Adipocyte (in vitro differentiated cells): ENCODE results near the gene FBLN7.
"Not testable (repeated sequence)": the region's sequence is repeated elsewhere in the genome, so short reads cannot be mapped to it uniquely, and the experiment has no call there.

ENCODE experiments used
- DNase-seq: peaks from one replicate; pipeline ENCODE4 v3.0.0-alpha.2; 2015; ENCODE audit warnings: low read depth
- H3K27me3 ChIP-seq: replicated peaks from 2 replicates; pipeline ENCODE4 v1.7.0; 2013; ENCODE audit warnings: mild to moderate bottlenecking, low read length, moderate library complexity; ENCODE audit not compliant: control insufficient read depth, insufficient read depth
- H3K36me3 ChIP-seq: 2 replicates; pipeline ENCODE4 v1.7.0; 2013; ENCODE audit warnings: low read length, mild to moderate bottlenecking, moderate library complexity; ENCODE audit not compliant: control insufficient read depth, insufficient read depth, severe bottlenecking
- H3K4me1 ChIP-seq: 2 replicates; pipeline ENCODE4 v1.7.0; 2013; ENCODE audit warnings: mild to moderate bottlenecking, low read length, moderate library complexity; ENCODE audit not compliant: control insufficient read depth, insufficient read depth
- H3K4me3 ChIP-seq: 2 replicates; pipeline ENCODE4 v1.7.0; 2013; ENCODE audit warnings: mild to moderate bottlenecking, low read length, moderate library complexity
- H3K9ac ChIP-seq: 2 replicates; pipeline ENCODE4 v1.7.0; 2013; ENCODE audit warnings: mild to moderate bottlenecking, low read length, moderate library complexity
- H3K9me3 ChIP-seq: 2 replicates; pipeline ENCODE4 v1.7.0; 2013; ENCODE audit warnings: mild to moderate bottlenecking, low read length, moderate library complexity; ENCODE audit not compliant: control insufficient read depth

Gene FBLN7

GRCh38 chr2:112121682-112122254 is 16.4 kb upstream of the FBLN7 start:
- DNase-seq: peak; percentile 86
- peak overlapping the region; percentile 30 for H3K9ac ChIP-seq

GRCh38 chr2:112129060-112129459 is 9.1 kb upstream of the FBLN7 start:
- no peaks in the 10 kb centered on the region for H3K36me3 ChIP-seq

More at GRCh38 chr2:112121682-112122254, 16.4 kb upstream of the FBLN7 start:
- Histone ChIP-seq H3K4me1 (peaks cover 7% of the 10 kb centered on the region), H3K4me3 (no peak overlapping the region), H3K36me3 (peaks cover 29% of the 10 kb centered on the region), H3K9me3 (peaks cover 4% of the 10 kb centered on the region), H3K27me3 (no peaks in the 10 kb centered on the region)

GRCh38 chr2:112133344-112133743 is 4.8 kb upstream of the FBLN7 start:
- Histone ChIP-seq H3K4me3 (no peak overlapping the region), H3K4me1 (peaks cover 2% of the 10 kb centered on the region), H3K9me3 (no peaks in the 10 kb centered on the region), H3K36me3 (no peaks in the 10 kb centered on the region), H3K27me3 (no peaks in the 10 kb centered on the region), H3K9ac (no peak overlapping the region)
- DNase-seq: no peak

More at GRCh38 chr2:112129060-112129459, 9.1 kb upstream of the FBLN7 start:
- H3K4me1 ChIP-seq: peaks cover 6% of the 10 kb centered on the region
- H3K9ac ChIP-seq: no peak overlapping the region
- DNase-seq: no peak
- H3K9me3 ChIP-seq: peaks cover 4% of the 10 kb centered on the region
- no peak overlapping the region for H3K4me3 ChIP-seq
- no peaks in the 10 kb centered on the region for H3K27me3 ChIP-seq

GRCh38 chr2:112134120-112134519 is 4.1 kb upstream of the FBLN7 start:
- Histone ChIP-seq H3K9me3 (no peaks in the 10 kb centered on the region), H3K4me1 (peaks cover 2% of the 10 kb centered on the region), H3K27me3 (no peaks in the 10 kb centered on the region), H3K36me3 (no peaks in the 10 kb centered on the region), H3K9ac (no peak overlapping the region), H3K4me3 (no peak overlapping the region)
- no peak for DNase-seq

- DNase-seq: no peak
- peaks cover 2% of the 10 kb centered on the region for H3K4me1 ChIP-seq
- no peaks in the 10 kb centered on the region for H3K36me3 ChIP-seq
- H3K4me3 ChIP-seq: no peak overlapping the region
- H3K9me3 ChIP-seq: no peaks in the 10 kb centered on the region
- no peaks in the 10 kb centered on the region for H3K27me3 ChIP-seq
- no peak overlapping the region for H3K9ac ChIP-seq
Observed at GRCh38 chr2:112136096-112136495, 2.1 kb upstream of the FBLN7 start.

- Histone ChIP-seq H3K4me3 (peak overlapping the region; percentile 80), H3K9ac (peak overlapping the region; percentile 9), H3K27me3 (no peaks in the 10 kb centered on the region), H3K4me1 (peaks cover 2% of the 10 kb centered on the region), H3K36me3 (no peaks in the 10 kb centered on the region), H3K9me3 (no peaks in the 10 kb centered on the region)
- DNase-seq: peak; percentile 43
Observed at GRCh38 chr2:112137516-112138158, 548 bp upstream of the FBLN7 start.

GRCh38 chr2:112139033-112139614 is 939 bp downstream of the FBLN7 start:
- DNase-seq, H3K9me3 ChIP-seq, H3K27me3 ChIP-seq, H3K9ac ChIP-seq, H3K36me3 ChIP-seq, H3K4me1 ChIP-seq: not testable (repeated sequence)
- H3K4me3 ChIP-seq: peak overlapping the region; percentile 80

- H3K4me3 ChIP-seq: peak overlapping the region; percentile 59
- DNase-seq, H3K27me3 ChIP-seq, H3K36me3 ChIP-seq, H3K4me1 ChIP-seq, H3K9me3 ChIP-seq: not testable (repeated sequence)
- H3K9ac ChIP-seq: peak overlapping the region; percentile 49
Observed at GRCh38 chr2:112139661-112140204, 1.5 kb downstream of the FBLN7 start.

- no peaks in the 10 kb centered on the region for H3K27me3 ChIP-seq
- no peaks in the 10 kb centered on the region for H3K36me3 ChIP-seq
- no peak for DNase-seq
- H3K4me1 ChIP-seq: peaks cover 2% of the 10 kb centered on the region
- no peaks in the 10 kb centered on the region for H3K9me3 ChIP-seq
- peak overlapping the region; percentile 49 for H3K9ac ChIP-seq
- H3K4me3 ChIP-seq: peak overlapping the region; percentile 59
Observed at GRCh38 chr2:112140205-112140802, 2.1 kb downstream of the FBLN7 start.

GRCh38 chr2:112140899-112141625 is 2.9 kb downstream of the FBLN7 start:
- Histone ChIP-seq H3K4me3 (no peak overlapping the region), H3K27me3 (no peaks in the 10 kb centered on the region), H3K9me3 (no peaks in the 10 kb centered on the region), H3K36me3 (no peaks in the 10 kb centered on the region), H3K9ac (no peak overlapping the region), H3K4me1 (peaks cover 2% of the 10 kb centered on the region)
- no peak for DNase-seq

- DNase-seq: no peak
- no peak overlapping the region for H3K4me3 ChIP-seq
- no peaks in the 10 kb centered on the region for H3K36me3 ChIP-seq
- no peaks in the 10 kb centered on the region for H3K9me3 ChIP-seq
- H3K9ac ChIP-seq: no peak overlapping the region
- peaks cover 2% of the 10 kb centered on the region for H3K4me1 ChIP-seq
- H3K27me3 ChIP-seq: no peaks in the 10 kb centered on the region
Observed at GRCh38 chr2:112141626-112142007, 3.4 kb downstream of the FBLN7 start.
